Cardiac muscle cell (in vitro differentiated cells and primary cell): ENCODE results near the gene KIF2C. TPM values are rescaled to one million over a fixed set of nuclear protein-coding genes. Genes with fewer than 3 reads are reported as not detected.
A peak's percentile ranks its signal among the peaks of the same experiment; 100 is the strongest.

ENCODE experiments used
- DNase-seq, 2 donors: peaks; one replicate each; pipeline versions ENCODE4 v3.0.0 to v3.0.0-alpha.2; 2010 to 2017; ENCODE audit warnings: low read depth in 1 of 2, low spot score in 1 of 2
- H3K27ac ChIP-seq: fragments of 200-600 bp; sonication (generic); 2 replicates; pipeline ENCODE4 v1.5.1; 2016
- H3K27me3 ChIP-seq: fragments of 200-600 bp; sonication (generic); 2 replicates; pipeline ENCODE4 v1.6.0; 2016; ENCODE audit warnings: control low read depth
- H3K36me3 ChIP-seq: fragments of 200-600 bp; sonication (generic); 2 replicates; pipeline ENCODE4 v1.5.1; 2016; ENCODE audit warnings: control low read depth
- H3K4me1 ChIP-seq: fragments of 200-600 bp; sonication (generic); 2 replicates; pipeline ENCODE4 v1.8.1; 2017; ENCODE audit warnings: low read depth, mild to moderate bottlenecking, mixed run types
- H3K4me3 ChIP-seq: fragments of 200-600 bp; sonication (generic); 2 replicates; pipeline ENCODE4 v1.5.1; 2016; ENCODE audit warnings: mild to moderate bottlenecking
- H3K9me3 ChIP-seq: fragments of 200-600 bp; sonication (generic); 2 replicates; pipeline ENCODE4 v1.5.1; 2017; ENCODE audit warnings: low read depth, mild to moderate bottlenecking, control low read depth
- CTCF ChIP-seq: IDR thresholded peaks from 2 replicates; pipeline ENCODE4 v1.5.1; 2012; ENCODE audit warnings: low read depth, mild to moderate bottlenecking, low read length
- polyA plus RNA-seq: library from polyadenylated mRNA; unstranded; fragments of >200 nt; fragmentation: Nextera tagmentation; extraction: Ambion mirVana; gene quantifications from 2 replicates; pipeline ENCODE4 v1.2.1, GENCODE V29; 2016
- total RNA-seq: library from RNA; depleted of rRNA; stranded (reverse); fragments of >200 nt; gene quantifications from 2 replicates; pipeline ENCODE4 v1.2.3, GENCODE V29; 2016

KIF2C gene
- total and polyA plus RNA-seq, 2 experiments from 2014 or later: 10.0 to 80.8 TPM

GRCh38 chr1:44784094-44785028 is 44.7 kb downstream of the KIF2C start:
- no peaks in the 10 kb centered on the region for H3K36me3 ChIP-seq
- peaks cover 4% of the 10 kb centered on the region for H3K4me1 ChIP-seq
- peak; percentile 11 for TF ChIP-seq CTCF
- H3K27ac ChIP-seq: no peak overlapping the region
- no peaks in the 10 kb centered on the region for H3K9me3 ChIP-seq
- H3K4me3 ChIP-seq: peak overlapping the region; percentile 6
- peak; percentile 21 to 51 for DNase-seq
- H3K27me3 ChIP-seq: no peaks in the 10 kb centered on the region

- Histone ChIP-seq H3K36me3 (no peaks in the 10 kb centered on the region), H3K4me3 (no peak overlapping the region)
These were observed 45.4 kb downstream of the KIF2C start for GRCh38 chr1:44785029-44785380.

GRCh38 chr1:44785501-44786137 is 46.0 kb downstream of the KIF2C start:
- no peak for DNase-seq
- no peaks in the 10 kb centered on the region for H3K27me3 ChIP-seq
- no peak overlapping the region for H3K27ac ChIP-seq
- no peaks in the 10 kb centered on the region for H3K9me3 ChIP-seq
- no peaks in the 10 kb centered on the region for H3K36me3 ChIP-seq
- TF ChIP-seq CTCF: no peak
- H3K4me3 ChIP-seq: peak overlapping the region; percentile 10
- peaks cover 4% of the 10 kb centered on the region for H3K4me1 ChIP-seq

More at GRCh38 chr1:44785029-44785380, 45.4 kb downstream of the KIF2C start:
- no peaks in the 10 kb centered on the region for H3K9me3 ChIP-seq
- peak; percentile 0 for TF ChIP-seq CTCF
- H3K27me3 ChIP-seq: no peaks in the 10 kb centered on the region
- no peak overlapping the region for H3K27ac ChIP-seq
- no peak for DNase-seq
- H3K4me1 ChIP-seq: peaks cover 4% of the 10 kb centered on the region

DNA sequence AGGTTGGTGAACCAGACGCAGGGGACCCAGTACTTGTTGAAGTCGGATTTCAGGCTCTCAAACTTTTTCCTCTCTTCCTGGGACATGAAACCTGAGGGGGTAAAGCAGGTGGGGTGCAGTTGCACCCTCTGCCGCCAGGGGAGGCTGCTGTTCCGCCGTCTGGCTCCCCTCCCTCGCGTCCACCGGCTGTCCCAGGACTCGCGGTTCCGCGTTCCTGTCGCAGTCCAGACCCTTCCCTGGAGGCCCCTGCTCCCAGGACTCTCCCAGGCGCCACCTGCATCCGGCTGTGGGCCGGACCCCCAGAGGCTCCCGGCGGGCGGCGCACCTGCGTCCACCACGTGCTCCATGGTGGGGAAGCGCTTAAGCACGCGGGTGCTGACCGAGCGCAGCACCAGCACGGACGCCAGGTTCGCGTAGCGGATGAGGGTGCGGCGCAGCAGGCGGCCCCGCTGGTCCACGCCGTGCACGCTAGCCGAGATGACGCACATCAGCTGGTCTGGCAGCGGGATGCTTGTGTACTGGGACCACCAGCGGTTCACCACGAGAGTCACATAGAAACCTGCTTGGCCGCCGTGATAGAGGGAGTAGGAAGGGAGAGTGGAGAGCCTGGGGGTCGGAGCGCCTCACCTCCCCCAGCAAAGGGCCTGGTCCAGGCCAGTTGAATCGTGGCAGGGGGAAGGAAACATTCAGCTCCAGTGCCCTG is 46.7 kb downstream of the KIF2C start:
- Histone ChIP-seq H3K9me3 (no peaks in the 10 kb centered on the region), H3K27me3 (no peaks in the 10 kb centered on the region), H3K4me3 (peak overlapping the region; percentile 10), H3K36me3 (no peaks in the 10 kb centered on the region), H3K27ac (no peak overlapping the region), H3K4me1 (peaks cover 4% of the 10 kb centered on the region)
- peak; percentile 57 to 80 for DNase-seq
- TF ChIP-seq CTCF: peak; percentile 96

- Histone ChIP-seq H3K27ac (no peak overlapping the region), H3K4me1 (peaks cover 4% of the 10 kb centered on the region), H3K36me3 (no peaks in the 10 kb centered on the region), H3K9me3 (no peaks in the 10 kb centered on the region), H3K4me3 (no peak overlapping the region), H3K27me3 (no peaks in the 10 kb centered on the region)
- DNase-seq: no peak
- no peak for TF ChIP-seq CTCF
These were observed 47.3 kb downstream of the KIF2C start for GRCh38 chr1:44786841-44787426.
